ENCODE results near the gene COA5.

DNA sequence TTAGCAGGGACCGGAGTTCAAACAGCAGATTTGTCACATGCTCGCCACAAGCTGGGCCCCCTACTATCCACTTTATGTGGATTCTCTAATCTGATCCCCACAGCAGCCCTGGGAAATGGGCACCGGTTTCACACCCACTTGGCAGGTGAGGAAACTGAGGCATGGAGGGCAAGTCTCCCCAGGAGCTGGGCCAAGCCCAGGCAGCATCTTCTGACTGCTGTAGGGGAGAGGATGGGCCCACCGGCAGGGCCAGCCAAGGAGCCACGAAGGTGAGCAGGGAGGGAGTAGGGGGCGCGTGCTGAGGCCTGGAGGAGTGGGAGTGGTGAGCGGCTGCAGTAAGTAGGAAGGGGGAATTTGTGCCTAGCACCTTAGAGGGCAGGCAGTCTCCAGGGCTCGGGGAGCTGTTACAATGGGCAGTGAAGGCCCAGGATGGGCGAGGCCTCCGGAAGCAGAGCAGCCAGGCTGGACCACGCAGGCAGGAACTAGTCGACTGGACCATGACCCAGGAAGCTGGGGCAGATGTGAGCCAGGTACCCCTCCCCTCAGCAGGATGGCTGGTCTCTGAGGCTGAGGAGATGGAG is 37.1 kb downstream of the COA5 start:
- TF ChIP-seq, protein P1, sequence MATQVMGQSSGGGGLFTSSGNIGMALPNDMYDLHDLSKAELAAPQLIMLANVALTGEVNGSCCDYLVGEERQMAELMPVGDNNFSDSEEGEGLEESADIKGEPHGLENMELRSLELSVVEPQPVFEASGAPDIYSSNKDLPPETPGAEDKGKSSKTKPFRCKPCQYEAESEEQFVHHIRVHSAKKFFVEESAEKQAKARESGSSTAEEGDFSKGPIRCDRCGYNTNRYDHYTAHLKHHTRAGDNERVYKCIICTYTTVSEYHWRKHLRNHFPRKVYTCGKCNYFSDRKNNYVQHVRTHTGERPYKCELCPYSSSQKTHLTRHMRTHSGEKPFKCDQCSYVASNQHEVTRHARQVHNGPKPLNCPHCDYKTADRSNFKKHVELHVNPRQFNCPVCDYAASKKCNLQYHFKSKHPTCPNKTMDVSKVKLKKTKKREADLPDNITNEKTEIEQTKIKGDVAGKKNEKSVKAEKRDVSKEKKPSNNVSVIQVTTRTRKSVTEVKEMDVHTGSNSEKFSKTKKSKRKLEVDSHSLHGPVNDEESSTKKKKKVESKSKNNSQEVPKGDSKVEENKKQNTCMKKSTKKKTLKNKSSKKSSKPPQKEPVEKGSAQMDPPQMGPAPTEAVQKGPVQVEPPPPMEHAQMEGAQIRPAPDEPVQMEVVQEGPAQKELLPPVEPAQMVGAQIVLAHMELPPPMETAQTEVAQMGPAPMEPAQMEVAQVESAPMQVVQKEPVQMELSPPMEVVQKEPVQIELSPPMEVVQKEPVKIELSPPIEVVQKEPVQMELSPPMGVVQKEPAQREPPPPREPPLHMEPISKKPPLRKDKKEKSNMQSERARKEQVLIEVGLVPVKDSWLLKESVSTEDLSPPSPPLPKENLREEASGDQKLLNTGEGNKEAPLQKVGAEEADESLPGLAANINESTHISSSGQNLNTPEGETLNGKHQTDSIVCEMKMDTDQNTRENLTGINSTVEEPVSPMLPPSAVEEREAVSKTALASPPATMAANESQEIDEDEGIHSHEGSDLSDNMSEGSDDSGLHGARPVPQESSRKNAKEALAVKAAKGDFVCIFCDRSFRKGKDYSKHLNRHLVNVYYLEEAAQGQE (IDR thresholded peaks at IDR 0.05; ENCODE audit: insufficient read depth in 1 of 2, low read depth in 2 of 2, low read length in 2 of 2): no peak
- TF ChIP-seq POLR2AphosphoS5 (IDR thresholded peaks at IDR 0.05; ENCODE audit: low read depth, low read length): no peak

All from PFSK-1 (cell line).